Thymus (tissue), 14 donors: ENCODE results near the gene EGFLAM. TPM values are rescaled to one million over a fixed set of nuclear protein-coding genes. Genes with fewer than 3 reads are reported as not detected.
A peak's percentile ranks its signal among the peaks of the same experiment; 100 is the strongest.

ENCODE experiments used
- DNase-seq, 9 donors: peaks; one replicate each; pipeline ENCODE4 v3.0.0-alpha.2; 2013; ENCODE audit warnings: low spot score in 9 of 9, low read depth in 6 of 9, missing footprints in 1 of 9
- H3K27ac ChIP-seq, 2 donors: one replicate each; pipeline ENCODE4 v1.5.1; 2013; ENCODE audit warnings: control low read depth in 1 of 2, low read depth in 1 of 2, low read length in 1 of 2, mild to moderate bottlenecking in 1 of 2, moderate library complexity in 1 of 2
- H3K27me3 ChIP-seq, 2 donors: one replicate each; pipeline ENCODE4 v1.5.1; 2013; ENCODE audit warnings: low read length in 1 of 2; ENCODE audit not compliant: control insufficient read depth in 2 of 2, insufficient read depth in 1 of 2
- H3K36me3 ChIP-seq, 2 donors: one replicate each; pipeline ENCODE4 v1.5.1; 2013; ENCODE audit warnings: low read length in 1 of 2, mild to moderate bottlenecking in 1 of 2, moderate library complexity in 1 of 2; ENCODE audit not compliant: control insufficient read depth in 2 of 2, insufficient read depth in 2 of 2
- H3K4me1 ChIP-seq, 2 donors: one replicate each; pipeline ENCODE4 v1.5.1; 2013; ENCODE audit warnings: low read length in 2 of 2; ENCODE audit not compliant: control insufficient read depth in 2 of 2, insufficient read depth in 2 of 2
- H3K4me3 ChIP-seq, 2 donors: one replicate each; pipeline ENCODE4 v1.5.1; 2013; ENCODE audit warnings: low read length in 2 of 2, control low read depth in 1 of 2, mild to moderate bottlenecking in 1 of 2
- H3K9me3 ChIP-seq, 2 donors: one replicate each; pipeline ENCODE4 v1.5.1; 2013; ENCODE audit warnings: low read length in 1 of 2, mild to moderate bottlenecking in 1 of 2; ENCODE audit not compliant: control insufficient read depth in 2 of 2, insufficient read depth in 1 of 2
- WGBS: extraction: QIAGEN DNeasy Blood & Tissue Kit; methylation state at CpG from one replicate; pipeline ENCODE4 v1.1.7; 2013; 5-methylcytosine and 5-hydroxymethylcytosine counted together
- long read RNA-seq, 10 donors: transcript quantifications; one replicate each; lab custom pipeline, GENCODE V29; 2026
- polyA plus RNA-seq: library from polyadenylated mRNA; stranded (reverse); fragments of 200-250 nt; gene quantifications from one replicate; pipeline ENCODE4 v1.2.3, GENCODE V29; 2013
- total RNA-seq: library from RNA; stranded (reverse); fragments of 120-200 nt; gene quantifications from one replicate; pipeline ENCODE4 v1.2.4, GENCODE V29; 2013
- donor health status: healthy.

The EGFLAM gene
- total RNA-seq = 24.0 TPM
- polyA plus RNA-seq = 25.7 TPM
- long read RNA-seq, donor 1 = 0 reads
- long read RNA-seq, donor 2 = 0 reads
- long read RNA-seq, donor 3, transcript EGFLAM-205 (6 exons, 1,299 nt) = major isoform, 5 of 5 reads
- long read RNA-seq, donor 3, partial matches to known transcripts = 0 of 5 reads
- long read RNA-seq, donor 3, other reads (novel, unspliced or antisense) = 0 of 5 reads
- long read RNA-seq, donor 4, transcript EGFLAM-205 (6 exons, 1,299 nt) = major isoform, 5 of 11 reads
- long read RNA-seq, donor 4, partial matches to known transcripts = 5 of 11 reads
- long read RNA-seq, donor 4, other reads (novel, unspliced or antisense) = 0 of 11 reads
- long read RNA-seq, donor 5, transcript EGFLAM-205 (6 exons, 1,299 nt) = major isoform, 19 of 30 reads
- long read RNA-seq, donor 5, partial matches to known transcripts = 8 of 30 reads
- long read RNA-seq, donor 5, other reads (novel, unspliced or antisense) = 0 of 30 reads
- long read RNA-seq, donor 6, transcript EGFLAM-205 (6 exons, 1,299 nt) = major isoform, 16 of 17 reads
- long read RNA-seq, donor 6, partial matches to known transcripts = 0 of 17 reads
- long read RNA-seq, donor 6, other reads (novel, unspliced or antisense) = 0 of 17 reads
- long read RNA-seq, donor 7, transcript EGFLAM-205 (6 exons, 1,299 nt) = major isoform, 10 of 15 reads
- long read RNA-seq, donor 7, partial matches to known transcripts = 5 of 15 reads
- long read RNA-seq, donor 7, other reads (novel, unspliced or antisense) = 0 of 15 reads
- long read RNA-seq, donor 8, partial matches to known transcripts = 0 of 2 reads
- long read RNA-seq, donor 8, other reads (novel, unspliced or antisense) = 0 of 2 reads
- long read RNA-seq, donor 9, partial matches to known transcripts = 0 of 4 reads
- long read RNA-seq, donor 9, other reads (novel, unspliced or antisense) = 0 of 4 reads
- long read RNA-seq, donor 10, partial matches to known transcripts = 0 of 5 reads
- long read RNA-seq, donor 10, other reads (novel, unspliced or antisense) = 0 of 5 reads

DNA sequence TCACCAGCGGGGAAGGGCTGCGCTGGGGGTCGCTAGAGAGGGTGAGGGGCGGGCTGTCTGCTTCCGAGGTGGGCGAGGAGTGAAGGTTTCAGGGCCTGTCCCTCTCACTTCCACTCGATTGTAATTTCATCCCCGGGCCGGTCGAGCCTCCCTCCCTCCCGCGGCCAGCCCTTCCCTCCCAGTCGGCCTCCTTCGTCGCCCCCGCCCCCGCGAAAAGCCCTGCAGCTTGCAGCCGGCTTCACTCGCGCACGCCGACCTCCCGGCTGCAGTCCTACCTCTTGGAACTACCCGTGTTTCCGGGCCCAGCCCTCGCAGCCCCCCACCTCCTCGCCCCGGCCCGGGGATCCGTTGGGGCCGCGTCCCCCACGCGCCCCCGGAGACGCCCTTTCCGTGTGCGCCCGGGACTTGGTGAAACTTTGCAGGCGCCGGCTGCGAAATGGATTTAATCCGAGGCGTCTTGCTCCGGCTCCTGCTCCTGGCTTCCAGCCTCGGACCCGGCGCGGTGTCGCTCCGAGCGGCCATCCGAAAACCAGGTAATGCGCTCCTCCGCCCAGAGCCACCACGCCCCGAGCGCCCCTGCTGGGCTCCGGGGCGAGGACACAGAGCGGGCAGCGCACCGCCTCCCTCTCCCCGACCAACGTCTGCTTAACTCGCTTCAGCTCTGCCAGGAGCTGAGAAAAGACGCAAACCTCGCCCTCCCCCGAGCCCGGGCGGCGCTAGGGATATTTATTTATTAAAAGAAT is at the start of gene EGFLAM:
EGFLAM (plus strand) TSS at position 241 of the 743 bp plus-strand sequence; CDS start at position 437, 196 bp downstream.
- no peak for DNase-seq
- Histone ChIP-seq H3K36me3 (no peaks in the 10 kb centered on the region), H3K9me3 (peaks cover 0 to 6% of the 10 kb centered on the region in 2 donors), H3K27me3 (peaks cover 41 to 63% of the 10 kb centered on the region in 2 donors), H3K27ac (no peak within 1 kb of the TSS), H3K4me1 (peaks cover 0 to 3% of the 10 kb centered on the region in 2 donors), H3K4me3 (peak within 1 kb of the TSS in 1 of 2 donors; percentile 35)
- 2% methylated on average over 73 of the region's 73 CpGs for WGBS

DNA sequence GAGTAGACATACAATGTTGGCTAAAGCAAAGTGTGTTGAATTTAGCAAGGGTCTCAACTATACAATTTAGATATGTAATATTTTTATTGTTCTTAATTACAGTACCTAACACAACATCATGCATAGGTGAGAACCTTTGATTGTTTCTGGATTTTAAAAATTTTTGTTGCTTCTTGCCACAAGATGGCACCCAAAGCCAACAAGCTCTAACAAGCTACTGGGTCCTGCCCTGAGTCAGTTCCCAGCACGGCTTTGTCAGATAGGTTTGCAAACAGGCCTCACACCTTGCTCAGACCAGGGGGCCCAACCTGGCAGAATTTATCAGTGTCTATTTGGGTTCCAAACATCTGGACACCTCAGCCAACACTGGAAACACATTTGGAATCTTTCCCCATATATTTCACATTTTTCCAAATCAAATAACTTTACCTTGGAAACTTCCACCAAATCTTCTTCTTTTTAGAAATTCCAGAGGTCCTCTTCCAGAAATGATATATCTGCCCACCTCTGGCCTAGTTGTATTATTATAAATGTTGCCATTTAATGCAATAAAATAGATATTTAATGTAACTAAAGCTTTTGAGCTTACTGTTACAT is 49.5 kb upstream of the EGFLAM start:
- WGBS = 41% methylated on average over 1 of the region's 1 CpG
- no peak overlapping the region for H3K4me3 ChIP-seq

GRCh38 chr5:38210676-38211353 is 47.5 kb upstream of the EGFLAM start:
- Histone ChIP-seq H3K27ac (no peak overlapping the region), H3K4me3 (no peak overlapping the region), H3K9me3 (no peaks in the 10 kb centered on the region), H3K36me3 (no peaks in the 10 kb centered on the region), H3K4me1 (no peaks in the 10 kb centered on the region), H3K27me3 (no peaks in the 10 kb centered on the region)
- WGBS = 78% methylated on average over 8 of the region's 8 CpGs
- DNase-seq = no peak

More for the DNA sequence above, 49.5 kb upstream of the EGFLAM start:
- peak in 2 of 9 donors; percentile 15 to 27 for DNase-seq
- no peaks in the 10 kb centered on the region for H3K4me1 ChIP-seq
- H3K9me3 ChIP-seq = no peaks in the 10 kb centered on the region
- peaks cover 0 to 2% of the 10 kb centered on the region in 2 donors for H3K27me3 ChIP-seq
- H3K27ac ChIP-seq = no peak overlapping the region
- H3K36me3 ChIP-seq = no peaks in the 10 kb centered on the region

GRCh38 chr5:38211354-38211710 is 47.0 kb upstream of the EGFLAM start:
- 88% methylated on average over 6 of the region's 6 CpGs for WGBS
- no peak for DNase-seq
- Histone ChIP-seq H3K4me1 (no peaks in the 10 kb centered on the region), H3K27ac (no peak overlapping the region), H3K36me3 (no peaks in the 10 kb centered on the region), H3K4me3 (no peak overlapping the region), H3K9me3 (no peaks in the 10 kb centered on the region), H3K27me3 (no peaks in the 10 kb centered on the region)

GRCh38 chr5:38212307-38212706 is 46.1 kb upstream of the EGFLAM start:
- no peaks in the 10 kb centered on the region for H3K9me3 ChIP-seq
- no peaks in the 10 kb centered on the region for H3K27me3 ChIP-seq
- no peak for DNase-seq
- H3K4me1 ChIP-seq = no peaks in the 10 kb centered on the region
- H3K4me3 ChIP-seq = no peak overlapping the region
- H3K36me3 ChIP-seq = no peaks in the 10 kb centered on the region
- H3K27ac ChIP-seq = no peak overlapping the region

DNA sequence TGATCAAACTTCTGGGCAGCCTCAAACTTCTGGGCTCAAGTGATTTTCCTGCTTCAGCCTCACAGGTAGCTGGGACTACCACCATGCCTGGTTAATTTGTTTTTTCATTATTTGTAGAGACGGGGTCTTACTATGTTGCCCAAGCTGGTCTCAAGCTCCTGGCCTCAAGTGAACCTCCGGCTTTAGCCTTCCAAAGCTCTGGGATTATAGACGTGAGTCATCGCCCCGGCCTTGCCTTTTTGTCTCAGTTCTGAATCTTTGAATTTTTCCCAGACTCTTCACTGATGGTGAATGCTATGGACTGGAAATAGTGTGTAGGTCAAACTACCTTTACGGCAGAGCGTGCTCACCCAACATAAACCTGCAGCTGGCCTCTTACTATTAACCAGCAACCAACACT is 32.3 kb upstream of the EGFLAM start:
- WGBS = 98% methylated on average over 7 of the region's 7 CpGs

GRCh38 chr5:38228914-38229313 is 29.4 kb upstream of the EGFLAM start:
- Histone ChIP-seq H3K36me3 (no peaks in the 10 kb centered on the region), H3K9me3 (no peaks in the 10 kb centered on the region), H3K4me1 (no peaks in the 10 kb centered on the region), H3K4me3 (no peak overlapping the region), H3K27me3 (no peaks in the 10 kb centered on the region), H3K27ac (no peak overlapping the region)
- WGBS = 70% methylated on average over 6 of the region's 6 CpGs
- DNase-seq = no peak

More for the DNA sequence above, 32.3 kb upstream of the EGFLAM start:
- Histone ChIP-seq H3K4me1 (no peaks in the 10 kb centered on the region), H3K9me3 (no peaks in the 10 kb centered on the region), H3K27ac (no peak overlapping the region), H3K36me3 (no peaks in the 10 kb centered on the region), H3K27me3 (no peaks in the 10 kb centered on the region), H3K4me3 (no peak overlapping the region)
- DNase-seq = no peak

DNA sequence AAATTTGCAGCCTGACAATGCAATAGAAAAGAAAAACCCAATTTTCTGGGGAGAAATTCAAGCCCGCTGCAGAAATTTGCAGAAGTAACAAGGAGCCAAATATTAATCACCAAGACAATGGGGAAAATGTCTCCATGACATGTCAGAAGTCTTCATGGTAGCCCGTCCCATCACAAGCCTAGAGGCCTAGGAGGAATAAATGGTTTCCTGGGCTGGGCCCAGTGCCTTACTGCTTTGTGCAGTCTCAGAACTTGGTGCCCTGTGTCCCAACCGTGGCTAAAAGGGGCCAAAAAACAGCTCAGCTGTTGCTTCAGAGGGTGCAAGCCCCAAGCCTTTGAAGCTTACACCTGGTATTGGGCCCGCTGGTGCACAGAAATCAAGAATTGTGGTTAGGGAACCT is 23.6 kb upstream of the EGFLAM start:
- WGBS = 91% methylated on average over 4 of the region's 4 CpGs
- Histone ChIP-seq H3K36me3 (no peaks in the 10 kb centered on the region), H3K27me3 (no peaks in the 10 kb centered on the region), H3K9me3 (no peaks in the 10 kb centered on the region), H3K4me3 (no peak overlapping the region), H3K27ac (no peak overlapping the region), H3K4me1 (no peaks in the 10 kb centered on the region)
- no peak for DNase-seq
